Lower leg skin (tissue), 4 donors: ENCODE measurements around the gene ZNF77. TPM values are rescaled to one million over a fixed set of nuclear protein-coding genes. Genes with fewer than 3 reads are reported as not detected.

Experiments
- DNase-seq, 2 donors: peaks; one replicate each; pipeline ENCODE4 v3.0.0-alpha.2; 2019; ENCODE audit warnings: low spot score in 2 of 2
- H3K4me3 ChIP-seq: fragments of 200-600 bp; sonication (generic); 2 replicates; pipeline ENCODE4 v1.5.1; 2017; ENCODE audit warnings: mild to moderate bottlenecking, low read depth; ENCODE audit not compliant: poor library complexity, severe bottlenecking
- CTCF ChIP-seq, 3 donors: fragments of 450-650 bp; IDR thresholded peaks; one replicate each; pipeline ENCODE4 v1.5.1; 2016; ENCODE audit warnings: antibody characterized with exemption in 3 of 3, mild to moderate bottlenecking in 3 of 3, moderate library complexity in 2 of 3
- POLR2A ChIP-seq, 2 donors: fragments of 450-650 bp; IDR thresholded peaks; one replicate each; pipeline ENCODE4 v1.6.1; 2016 to 2017; ENCODE audit warnings: antibody characterized with exemption in 2 of 2, mild to moderate bottlenecking in 1 of 2, moderate library complexity in 1 of 2
- WGBS, 2 donors: methylation state at CpG; one replicate each; pipeline ENCODE4 v1.1.5; 2018; 5-methylcytosine and 5-hydroxymethylcytosine counted together
- intact Hi-C: fragments of 100-400 bp; cut with DNase I; formaldehyde crosslinking; loops from one replicate; pipeline ENCODE4 v1.15.0; 2023; ENCODE audit warnings: low total_unique reads
- total RNA-seq, 4 donors: library from RNA; depleted of rRNA; stranded (reverse); fragments of >200 nt; gene quantifications; one replicate each; pipeline ENCODE4 v1.1.0, GENCODE V29; 2016

The ZNF77 gene
- total RNA-seq, 4 donors from 2014 or later, result 3.7 to 5.9 (median 4.8) TPM

- DNase-seq, result no peak
- intact Hi-C loops, result no loop called here
- no peak overlapping the region for H3K4me3 ChIP-seq
- TF ChIP-seq POLR2A (IDR thresholded peaks at IDR 0.05), result no peak
- TF ChIP-seq CTCF (IDR thresholded peaks at IDR 0.05), result no peak
- WGBS, 2 donors, result 84 to 86% methylated on average over 17 of the region's 17 CpGs
Measured at GRCh38 chr19:2885736-2886135, 59.0 kb downstream of the ZNF77 start.

- TF ChIP-seq CTCF (IDR thresholded peaks at IDR 0.05), result no peak
- TF ChIP-seq POLR2A (IDR thresholded peaks at IDR 0.05), result no peak
- intact Hi-C loops, result no loop called here
- DNase-seq, result no peak
- no peak overlapping the region for H3K4me3 ChIP-seq
- 79 to 81% methylated on average over 14 of the region's 14 CpGs for WGBS, 2 donors
Measured at GRCh38 chr19:2883686-2884439, 60.9 kb downstream of the ZNF77 start.

Other genes with a start within 250 kb of the ZNF77 start
- 1 to 10 TPM in 3 of 4 donors, under 1 TPM in 1; 0.59 to 3.4 (median 2.4) TPM for gene GNG7, start 242.3 kb downstream of the ZNF77 start, total RNA-seq
- 1 to 10 TPM in 3 of 4 donors, under 1 TPM in 1; 0.46 to 6.1 (median 3.4) TPM for gene DIRAS1, start 223.6 kb downstream of the ZNF77 start, total RNA-seq
- gene SLC39A3, start 205.0 kb downstream of the ZNF77 start, total RNA-seq, result 10 to 100 TPM; 20.2 to 27.0 (median 21.6) TPM
- 10 to 100 TPM; 37.9 to 49.5 (median 44.1) TPM for gene SGTA, start 161.7 kb downstream of the ZNF77 start, total RNA-seq
- 10 to 100 TPM; 35.9 to 56.5 (median 43.7) TPM for gene THOP1, start 159.5 kb downstream of the ZNF77 start, total RNA-seq
- 1 to 10 TPM; 6.2 to 8.6 (median 7.3) TPM for gene ZNF554, start 125.1 kb downstream of the ZNF77 start, total RNA-seq
- 1 to 10 TPM; 2.4 to 5.5 (median 3.6) TPM for gene ZNF555, start 103.5 kb downstream of the ZNF77 start, total RNA-seq
- gene ZNF556, start 77.6 kb downstream of the ZNF77 start, total RNA-seq, result under 1 TPM in 1 of 4 donors, not detected in 3; 0.03 TPM
- 10 to 100 TPM; 21.0 to 33.9 (median 29.2) TPM for gene ZNF57, start 44.0 kb downstream of the ZNF77 start, total RNA-seq
- 1 to 10 TPM in 2 of 4 donors, not detected in 2; 1.5 to 1.8 TPM for gene TLE6, start 32.6 kb upstream of the ZNF77 start, total RNA-seq
- 10 to 100 TPM; 25.3 to 40.1 (median 33.5) TPM for gene TLE2, start 84.3 kb upstream of the ZNF77 start, total RNA-seq
- 100 to 1,000 TPM; 329 to 533 (median 387) TPM for gene TLE5, start 117.5 kb upstream of the ZNF77 start, total RNA-seq
- gene GNA11, start 149.4 kb upstream of the ZNF77 start, total RNA-seq, result 10 to 100 TPM; 42.5 to 63.8 (median 56.5) TPM
- 100 to 1,000 TPM in 1 of 4 donors, 10 to 100 TPM in 3; 74.3 to 105 (median 84.2) TPM for gene GNA15, start 191.1 kb upstream of the ZNF77 start, total RNA-seq
- gene S1PR4, start 233.8 kb upstream of the ZNF77 start, total RNA-seq, result 1 to 10 TPM in 2 of 4 donors, under 1 TPM in 1, not detected in 1; 0.19 to 3.4 (median 2.2) TPM
- 10 to 100 TPM; 28.4 to 40.4 (median 32.5) TPM for gene NCLN, start 241.0 kb upstream of the ZNF77 start, total RNA-seq